ENCODE results near the gene PHKG2.

GRCh38 chr16:30761427-30761927 is 13.3 kb downstream of the PHKG2 start:
- TF ChIP-seq CTCF (IDR thresholded peaks at IDR 0.05) (no peak), POLR2A (IDR thresholded peaks at IDR 0.05) (no peak)

Measured in Peyer's patch (tissue), 4 donors.